Calu3 (cell line): ENCODE results near the gene TOM1L2. TPM values are rescaled to one million over a fixed set of nuclear protein-coding genes. Genes with fewer than 3 reads are reported as not detected.

Experiments
- BruUV-seq: library from RNA; stranded (reverse); fragments of 400-500 nt; replicated peaks from 2 replicates; lab custom pipeline; 2021; lab: Mats Ljungman, UMichigan
- CTCF ChIA-PET: fragments of 300-600 bp; sonication (Branson Sonifier 250); formaldehyde crosslinking; loops from one replicate; lab custom pipeline; 2022; ENCODE audit warnings: antibody characterized with exemption; lab: Charles Lee
- DNase-seq: peaks from one replicate; pipeline ENCODE4 v3.0.0; 2022
- H3K27ac Mint-ChIP-seq: one replicate; pipeline ENCODE4 v1.8.0; 2022; ENCODE audit warnings: mixed read lengths; ENCODE audit not compliant: unreplicated experiment
- H3K27me3 Mint-ChIP-seq: one replicate; pipeline ENCODE4 v1.8.0; 2022; ENCODE audit warnings: mixed read lengths; ENCODE audit not compliant: unreplicated experiment
- H3K36me3 Mint-ChIP-seq: one replicate; pipeline ENCODE4 v1.8.0; 2022; ENCODE audit warnings: mild to moderate bottlenecking, moderate library complexity, mixed read lengths; ENCODE audit not compliant: insufficient read depth, unreplicated experiment
- H3K4me1 Mint-ChIP-seq: one replicate; pipeline ENCODE4 v1.8.0; 2022; ENCODE audit warnings: mild to moderate bottlenecking, low read depth, mixed read lengths; ENCODE audit not compliant: unreplicated experiment
- H3K4me3 Mint-ChIP-seq: one replicate; pipeline ENCODE4 v1.8.0; 2022; ENCODE audit warnings: mild to moderate bottlenecking, low read depth, moderate library complexity, mixed read lengths; ENCODE audit not compliant: unreplicated experiment
- H3K9me3 Mint-ChIP-seq: one replicate; pipeline ENCODE4 v1.8.0; 2022; ENCODE audit warnings: low read depth, mixed read lengths; ENCODE audit not compliant: unreplicated experiment
- CTCF ChIP-seq: fragments of 200-600 bp; IDR thresholded peaks from one replicate; pipeline ENCODE4 v1.8.0; 2022; ENCODE audit warnings: antibody characterized with exemption; ENCODE audit not compliant: unreplicated experiment
- intact Hi-C: fragments of 100-400 bp; cut with micrococcal nuclease; formaldehyde crosslinking; loops from one replicate; pipeline ENCODE4 v1.10.0; 2022; ENCODE audit not compliant: unreplicated experiment
- total RNA-seq: library from RNA; stranded (reverse); gene quantifications from 2 replicates; pipeline ENCODE4 v1.2.3, GENCODE V29; 2022

Gene TOM1L2
- total RNA-seq, 1 experiment from 2014 or later: 20.1 TPM

- intact Hi-C loops: loop anchor here (5.0 kb wide), 1 partner anchor 98 kb away; no protein-coding TSS in a partner anchor
- peak overlapping the region; percentile 48 for H3K4me3 Mint-ChIP-seq
- H3K27ac Mint-ChIP-seq: no peak overlapping the region
- DNase-seq: no peak
- no peak for TF ChIP-seq CTCF
- no peaks in the 10 kb centered on the region for H3K27me3 Mint-ChIP-seq
- H3K9me3 Mint-ChIP-seq: no peaks in the 10 kb centered on the region
- peaks cover 66% of the 10 kb centered on the region for H3K36me3 Mint-ChIP-seq
- BruUV-seq: no TSS peak
- H3K4me1 Mint-ChIP-seq: peaks cover 34% of the 10 kb centered on the region
- CTCF ChIA-PET: no interaction called here
These were observed 137.2 kb downstream of the TOM1L2 start for GRCh38 chr17:17834974-17835373.

GRCh38 chr17:17833658-17834357 is 138.4 kb downstream of the TOM1L2 start:
- H3K4me3 Mint-ChIP-seq: peak overlapping the region; percentile 48
- DNase-seq: no peak
- no peak for TF ChIP-seq CTCF
- peaks cover 61% of the 10 kb centered on the region for H3K36me3 Mint-ChIP-seq
- H3K9me3 Mint-ChIP-seq: no peaks in the 10 kb centered on the region
- intact Hi-C loops: no loop called here
- H3K27ac Mint-ChIP-seq: no peak overlapping the region
- H3K4me1 Mint-ChIP-seq: peaks cover 40% of the 10 kb centered on the region
- CTCF ChIA-PET: interaction anchor here (0.7 kb wide), 1 partner anchor 92 kb away, joined by 3 read pairs; no protein-coding TSS in a partner anchor
- no peaks in the 10 kb centered on the region for H3K27me3 Mint-ChIP-seq
- BruUV-seq: no TSS peak

- Mint-ChIP-seq H3K27ac (no peak overlapping the region), H3K4me1 (peaks cover 46% of the 10 kb centered on the region), H3K4me3 (no peak overlapping the region), H3K9me3 (no peaks in the 10 kb centered on the region), H3K36me3 (peaks cover 57% of the 10 kb centered on the region), H3K27me3 (no peaks in the 10 kb centered on the region)
- CTCF ChIA-PET: no interaction called here
- no peak for DNase-seq
- no peak for TF ChIP-seq CTCF
- no TSS peak for BruUV-seq
- intact Hi-C loops: no loop called here
These were observed 140.2 kb downstream of the TOM1L2 start for GRCh38 chr17:17832032-17832363.

- Mint-ChIP-seq H3K9me3 (no peaks in the 10 kb centered on the region), H3K4me1 (peaks cover 52% of the 10 kb centered on the region), H3K27ac (no peak overlapping the region), H3K4me3 (no peak overlapping the region), H3K27me3 (no peaks in the 10 kb centered on the region), H3K36me3 (peaks cover 57% of the 10 kb centered on the region)
- no TSS peak for BruUV-seq
- CTCF ChIA-PET: no interaction called here
- intact Hi-C loops: no loop called here
- DNase-seq: no peak
- TF ChIP-seq CTCF: no peak
These were observed 140.8 kb downstream of the TOM1L2 start for GRCh38 chr17:17831208-17832031.
